T-cell (primary cell): ENCODE data around the gene ADAMTS16. TPM values are rescaled to one million over a fixed set of nuclear protein-coding genes. Genes with fewer than 3 reads are reported as not detected.

ENCODE experiments used
- ATAC-seq, 4 experiments: fragments of 200-7000 bp in 3 of 4; fragments of 150-1000 bp in 1 of 4; cut with Tn5 transposase; replicated peaks in 1 of 4; 1 replicate in 3 of 4; 2 replicates in 1 of 4; pipeline ENCODE4 v1.10.0; 2021; ENCODE audit warnings: moderate library complexity in 3 of 4, mild to moderate bottlenecking in 2 of 4, moderate number of reproducible peaks in 1 of 4
- CTCF ChIA-PET, 2 donors: fragments of 300-600 bp; sonication (Branson Sonifier 250); formaldehyde crosslinking; loops; one replicate each; lab custom pipeline; 2022; ENCODE audit warnings: antibody characterized with exemption in 2 of 2; lab: Charles Lee
- POLR2A ChIA-PET, 2 donors: fragments of 300-600 bp; sonication (Branson Sonifier 250); formaldehyde crosslinking; loops; one replicate each; lab custom pipeline; 2022; ENCODE audit warnings: antibody characterized with exemption in 2 of 2; lab: Charles Lee
- DNase-seq, 35 experiments: peaks; one replicate each; pipeline versions ENCODE4 v3.0.0 to v3.0.0-alpha.2; 2013 to 2023
- H3K27ac ChIP-seq: one replicate; pipeline ENCODE4 v1.5.1; 2013; ENCODE audit warnings: low read length
- H3K27me3 ChIP-seq, 2 experiments: replicated peaks in 1 of 2; 1 replicate in 1 of 2; 2 replicates in 1 of 2; pipeline versions ENCODE4 v1.6.1 to v1.7.0; 2013; ENCODE audit warnings: low read length in 1 of 2, mixed read lengths in 1 of 2; ENCODE audit not compliant: control insufficient read depth in 2 of 2, insufficient read depth in 2 of 2; ENCODE audit errors: extremely low read depth in 1 of 2
- H3K36me3 ChIP-seq, 2 donors: 1 replicate in 1 of 2; 2 replicates in 1 of 2; pipeline versions ENCODE4 v1.6.1 to v1.7.0; 2013; ENCODE audit warnings: low read length in 1 of 2; ENCODE audit not compliant: control insufficient read depth in 2 of 2, insufficient read depth in 1 of 2; ENCODE audit errors: extremely low read depth in 1 of 2
- H3K4me1 ChIP-seq, 2 experiments: 1 replicate in 1 of 2; 2 replicates in 1 of 2; pipeline versions ENCODE4 v1.6.1 to v1.7.0; 2013; ENCODE audit warnings: low read length in 2 of 2, mixed read lengths in 1 of 2; ENCODE audit not compliant: insufficient read depth in 2 of 2, control insufficient read depth in 1 of 2; ENCODE audit errors: extremely low read depth in 1 of 2
- H3K4me3 ChIP-seq, 2 donors: 1 replicate in 1 of 2; 2 replicates in 1 of 2; pipeline versions ENCODE4 v1.5.1 to v1.7.0; 2013; ENCODE audit warnings: mild to moderate bottlenecking in 2 of 2, low read length in 1 of 2, moderate library complexity in 1 of 2; ENCODE audit not compliant: control insufficient read depth in 1 of 2; ENCODE audit errors: extremely low read depth in 1 of 2
- H3K9me3 ChIP-seq: 2 replicates; pipeline ENCODE4 v1.7.0; 2013
- H3K27ac Mint-ChIP-seq, 2 donors: one replicate each; pipeline ENCODE4 v1.8.0; 2020 to 2021; ENCODE audit warnings: mild to moderate bottlenecking in 2 of 2, mixed read lengths in 2 of 2
- H3K27me3 Mint-ChIP-seq, 2 donors: one replicate each; pipeline ENCODE4 v1.8.0; 2021 to 2022; ENCODE audit warnings: mixed read lengths in 2 of 2
- H3K36me3 Mint-ChIP-seq: one replicate; pipeline ENCODE4 v1.8.0; 2021; ENCODE audit warnings: mixed read lengths
- H3K4me1 Mint-ChIP-seq, 3 donors: one replicate each; pipeline ENCODE4 v1.8.0; 2020 to 2022; ENCODE audit warnings: mixed read lengths in 3 of 3, mild to moderate bottlenecking in 1 of 3
- H3K4me3 Mint-ChIP-seq, 3 donors: one replicate each; pipeline ENCODE4 v1.8.0; 2020 to 2022; ENCODE audit warnings: mild to moderate bottlenecking in 3 of 3, mixed read lengths in 3 of 3, moderate library complexity in 3 of 3
- H3K9me3 Mint-ChIP-seq, 3 donors: one replicate each; pipeline ENCODE4 v1.8.0; 2020 to 2022; ENCODE audit warnings: mixed read lengths in 3 of 3
- WGBS: methylation state at CpG from one replicate; pipeline ENCODE4 v1.1.5; 2013; ENCODE audit warnings: missing lambda C conversion rate; ENCODE audit not compliant: insufficient coverage; 5-methylcytosine and 5-hydroxymethylcytosine counted together
- total RNA-seq, 35 experiments: library from RNA in 6 of 35; stranded (reverse) in 6 of 35; fragments of 120-200 nt in 1 of 35; gene quantifications; one replicate each; pipeline versions ENCODE4 v1.2.1 to v1.2.4 and lab custom pipeline; 2013 to 2026

Gene ADAMTS16
- total RNA-seq, 5 donors from 2014 or later (not counting 1 experiment from before 2014, with no cell fraction given): 0.06 to 0.09 TPM; not detected in 3

GRCh38 chr5:5344051-5344571 is 204.0 kb downstream of the ADAMTS16 start:
- Histone ChIP-seq H3K27ac (no peak overlapping the region), H3K27me3 (peaks cover 0 to 18% of the 10 kb centered on the region in 2 experiments), H3K4me3 (no peak overlapping the region), H3K36me3 (no peaks in the 10 kb centered on the region), H3K4me1 (no peaks in the 10 kb centered on the region), H3K9me3 (no peaks in the 10 kb centered on the region)
- no peaks in the 10 kb centered on the region for H3K36me3 Mint-ChIP-seq
- WGBS: 90% methylated on average over 2 of the region's 4 CpGs
- no peak overlapping the region for H3K27ac Mint-ChIP-seq
- no peak overlapping the region for H3K4me3 Mint-ChIP-seq
- no peaks in the 10 kb centered on the region for H3K9me3 Mint-ChIP-seq
- DNase-seq: no peak
- ChIA-PET CTCF (no interaction called here), POLR2A (interaction anchor here in 1 of 2 donors (0.6 kb wide), 1 partner anchor 93 kb away, joined by 3 read pairs; no protein-coding TSS in a partner anchor)
- peaks cover 4 to 7% (median 6%) of the 10 kb centered on the region in 3 donors for H3K4me1 Mint-ChIP-seq
- H3K27me3 Mint-ChIP-seq: peaks cover 10 to 11% of the 10 kb centered on the region in 2 donors
- ATAC-seq: no peak

DNA sequence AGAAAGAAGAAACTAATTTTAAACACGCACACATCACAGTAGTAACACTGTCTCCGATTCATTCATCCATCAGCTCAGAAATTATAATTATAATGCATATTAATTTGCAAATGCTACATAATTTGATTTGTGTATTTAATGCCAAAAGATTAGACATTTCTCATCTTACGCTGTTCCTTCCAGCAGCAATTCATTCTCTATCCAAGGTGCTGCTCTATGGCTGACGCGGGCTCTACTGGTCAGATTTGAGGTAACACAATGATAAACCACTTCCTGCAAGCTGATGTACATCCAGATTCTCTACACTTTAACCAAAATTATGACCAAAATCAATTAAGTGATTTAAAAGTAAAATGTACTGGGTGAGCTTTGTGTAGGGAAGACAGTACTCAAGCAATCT is 204.5 kb downstream of the ADAMTS16 start:
- Histone ChIP-seq H3K9me3 (no peaks in the 10 kb centered on the region), H3K36me3 (no peaks in the 10 kb centered on the region), H3K27ac (no peak overlapping the region), H3K4me3 (no peak overlapping the region), H3K4me1 (peaks cover 0 to 3% of the 10 kb centered on the region in 2 experiments), H3K27me3 (peaks cover 0 to 20% of the 10 kb centered on the region in 2 experiments)
- Mint-ChIP-seq H3K4me1 (peaks cover 4 to 7% (median 6%) of the 10 kb centered on the region in 3 donors), H3K36me3 (no peaks in the 10 kb centered on the region), H3K9me3 (no peaks in the 10 kb centered on the region), H3K4me3 (no peak overlapping the region), H3K27ac (no peak overlapping the region), H3K27me3 (peaks cover 13 to 16% of the 10 kb centered on the region in 2 donors)
- CTCF ChIA-PET: no interaction called here
- no peak for ATAC-seq
- no CpG with 5 or more reads among the region's 5 CpGs for whole genome bisulfite sequencing
- DNase-seq: no peak
- POLR2A ChIA-PET: no interaction called here

- Mint-ChIP-seq H3K27ac (no peak overlapping the region), H3K9me3 (no peaks in the 10 kb centered on the region), H3K36me3 (no peaks in the 10 kb centered on the region), H3K4me1 (peaks cover 4 to 7% (median 6%) of the 10 kb centered on the region in 3 donors), H3K27me3 (peaks cover 13 to 17% of the 10 kb centered on the region in 2 donors), H3K4me3 (no peak overlapping the region)
- Histone ChIP-seq H3K27ac (no peak overlapping the region), H3K36me3 (no peaks in the 10 kb centered on the region), H3K9me3 (no peaks in the 10 kb centered on the region), H3K4me3 (no peak overlapping the region), H3K27me3 (peaks cover 0 to 27% of the 10 kb centered on the region in 2 experiments), H3K4me1 (peaks cover 0 to 3% of the 10 kb centered on the region in 2 experiments)
- DNase-seq (no peak), ATAC-seq (no peak)
- 81% methylated on average over 7 of the region's 7 CpGs for WGBS
- ChIA-PET CTCF (no interaction called here), POLR2A (no interaction called here)
These were observed 207.3 kb downstream of the ADAMTS16 start for GRCh38 chr5:5347442-5347841.

DNA sequence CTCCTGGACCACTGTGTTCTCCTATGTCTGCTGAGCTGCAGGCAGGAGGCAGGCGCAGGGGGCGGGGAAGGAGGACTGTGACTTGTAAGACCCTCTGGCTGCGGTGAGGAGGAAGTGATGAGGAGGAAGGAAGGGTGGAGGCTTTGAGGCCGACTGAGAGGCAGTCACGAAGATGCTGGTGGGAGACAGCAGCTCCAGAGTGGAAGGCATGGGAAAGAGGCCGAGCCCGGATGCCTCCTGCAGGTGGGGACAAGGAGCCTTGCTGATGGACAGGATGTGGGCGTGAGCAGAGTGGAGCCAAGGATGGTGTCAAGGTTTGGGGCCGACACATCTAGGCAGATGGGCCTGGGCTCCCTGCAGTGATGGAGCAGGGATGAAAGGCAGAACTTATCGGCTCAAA is 208.0 kb downstream of the ADAMTS16 start:
- Histone ChIP-seq H3K27me3 (peaks cover 0 to 27% of the 10 kb centered on the region in 2 experiments), H3K27ac (no peak overlapping the region), H3K4me3 (no peak overlapping the region), H3K9me3 (no peaks in the 10 kb centered on the region), H3K36me3 (no peaks in the 10 kb centered on the region), H3K4me1 (peaks cover 0 to 3% of the 10 kb centered on the region in 2 experiments)
- no peak for ATAC-seq
- Mint-ChIP-seq H3K27ac (no peak overlapping the region), H3K27me3 (peaks cover 13 to 17% of the 10 kb centered on the region in 2 donors), H3K4me3 (peak overlapping the region in 1 of 3 donors; percentile 5), H3K4me1 (peaks cover 4 to 7% (median 6%) of the 10 kb centered on the region in 3 donors), H3K9me3 (no peaks in the 10 kb centered on the region), H3K36me3 (no peaks in the 10 kb centered on the region)
- ChIA-PET POLR2A (no interaction called here), CTCF (no interaction called here)
- no peak for DNase-seq
- 44% methylated on average over 9 of the region's 10 CpGs for WGBS

DNA sequence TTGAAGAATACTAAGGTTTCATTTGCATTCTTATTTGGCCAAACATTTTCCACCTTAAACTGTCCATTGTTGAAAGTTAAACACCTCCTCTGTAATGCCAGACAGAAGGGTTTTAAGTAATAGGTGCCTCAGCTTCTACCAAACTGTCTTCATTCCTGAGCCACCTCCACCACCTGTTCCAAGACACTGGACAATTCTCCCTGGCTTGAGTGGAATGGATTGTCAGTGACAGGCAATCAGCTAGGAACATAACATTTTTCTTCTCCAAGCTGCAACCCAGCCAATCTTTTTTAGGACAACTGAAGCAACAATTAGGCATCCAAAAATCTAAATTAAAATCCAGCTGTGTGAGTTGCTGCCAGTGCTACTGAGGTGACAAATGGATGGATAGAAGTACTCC is 208.4 kb downstream of the ADAMTS16 start:
- H3K4me3 ChIP-seq: no peak overlapping the region
- Mint-ChIP-seq H3K36me3 (no peaks in the 10 kb centered on the region), H3K4me1 (peaks cover 4 to 7% (median 6%) of the 10 kb centered on the region in 3 donors), H3K27ac (no peak overlapping the region), H3K4me3 (no peak overlapping the region), H3K9me3 (no peaks in the 10 kb centered on the region), H3K27me3 (peaks cover 13 to 17% of the 10 kb centered on the region in 2 donors)
- CTCF ChIA-PET: no interaction called here
- DNase-seq (no peak), ATAC-seq (no peak)
- H3K36me3 ChIP-seq: no peaks in the 10 kb centered on the region
- POLR2A ChIA-PET: no interaction called here
- H3K4me1 ChIP-seq: peaks cover 0 to 3% of the 10 kb centered on the region in 2 experiments
- no peak overlapping the region for H3K27ac ChIP-seq
- peaks cover 0 to 24% of the 10 kb centered on the region in 2 experiments for H3K27me3 ChIP-seq
- no peaks in the 10 kb centered on the region for H3K9me3 ChIP-seq

GRCh38 chr5:5350101-5350500 is 210.0 kb downstream of the ADAMTS16 start:
- Histone ChIP-seq H3K4me3 (no peak overlapping the region), H3K9me3 (no peaks in the 10 kb centered on the region), H3K27me3 (peaks cover 0 to 17% of the 10 kb centered on the region in 2 experiments), H3K36me3 (no peaks in the 10 kb centered on the region), H3K4me1 (peaks cover 0 to 3% of the 10 kb centered on the region in 2 experiments), H3K27ac (no peak overlapping the region)
- DNase-seq (no peak), ATAC-seq (no peak)
- ChIA-PET POLR2A (no interaction called here), CTCF (no interaction called here)
- Mint-ChIP-seq H3K36me3 (no peaks in the 10 kb centered on the region), H3K4me3 (no peak overlapping the region), H3K9me3 (no peaks in the 10 kb centered on the region), H3K27ac (no peak overlapping the region), H3K27me3 (peaks cover 6 to 7% of the 10 kb centered on the region in 2 donors), H3K4me1 (peaks cover 4 to 7% (median 6%) of the 10 kb centered on the region in 3 donors)
- no CpG with 5 or more reads among the region's 9 CpGs for WGBS
